HCT116 (cell line): ENCODE measurements around the gene SLC31A1.

Experiments
- SRF ChIP-seq: IDR thresholded peaks from 2 replicates; pipeline ENCODE4 v1.6.1; 2012; ENCODE audit warnings: low read depth
- YY1 ChIP-seq: IDR thresholded peaks from 2 replicates; pipeline ENCODE4 v1.6.1; 2011; ENCODE audit warnings: low read length, low read depth, moderate library complexity, mild to moderate bottlenecking; ENCODE audit not compliant: insufficient replicate concordance; ENCODE audit errors: extremely low read depth
- TF ChIP-seq, protein P1 (sequence below), 3 experiments: fragments of 200-600 bp in 1 of 3; sonication (generic) in 1 of 3; IDR thresholded peaks in 2 of 3; conservative IDR thresholded peaks in 1 of 3; 2 replicates each; pipeline ENCODE4 v1.5.1; 2012 to 2017; ENCODE audit warnings: low read depth in 2 of 3, low read length in 2 of 3, antibody characterized with exemption in 1 of 3, borderline replicate concordance in 1 of 3, control low read depth in 1 of 3, mild to moderate bottlenecking in 1 of 3, mixed read lengths in 1 of 3, mixed run types in 1 of 3, moderate library complexity in 1 of 3; ENCODE audit not compliant: insufficient read depth in 1 of 3

DNA sequence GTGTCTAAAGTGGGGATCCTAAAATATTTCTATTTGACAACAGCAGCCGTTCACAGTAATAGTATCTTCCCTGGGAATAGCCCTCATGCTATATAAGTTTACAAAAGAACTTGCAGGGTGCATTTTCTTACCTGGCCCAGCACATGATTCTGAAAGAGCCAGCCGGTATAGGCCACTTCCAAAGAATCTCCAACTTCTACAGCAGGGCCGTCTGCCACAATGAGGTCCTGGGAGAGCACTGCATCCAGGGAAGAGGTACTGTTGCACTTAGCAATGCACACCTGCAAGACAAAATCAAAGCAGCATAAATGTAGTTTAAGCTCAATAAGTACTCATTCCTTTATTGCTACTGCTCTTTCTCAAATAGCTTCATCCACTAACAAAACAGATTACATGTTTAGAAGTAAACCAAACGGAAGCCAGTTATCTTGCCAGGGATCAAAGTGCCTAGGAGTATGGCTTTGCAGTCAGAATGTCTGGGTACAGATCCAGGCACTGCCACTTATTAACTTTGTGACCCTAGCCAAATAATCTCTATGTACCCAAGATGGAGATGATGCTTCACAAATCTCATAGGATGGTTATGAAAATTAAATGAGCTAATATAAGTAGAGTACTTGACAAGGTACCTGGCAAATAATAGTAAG, 21.5 kb upstream of the SLC31A1 start:
- TF ChIP-seq YY1 (no peak), SRF (no peak)
- TF ChIP-seq, protein P1, sequence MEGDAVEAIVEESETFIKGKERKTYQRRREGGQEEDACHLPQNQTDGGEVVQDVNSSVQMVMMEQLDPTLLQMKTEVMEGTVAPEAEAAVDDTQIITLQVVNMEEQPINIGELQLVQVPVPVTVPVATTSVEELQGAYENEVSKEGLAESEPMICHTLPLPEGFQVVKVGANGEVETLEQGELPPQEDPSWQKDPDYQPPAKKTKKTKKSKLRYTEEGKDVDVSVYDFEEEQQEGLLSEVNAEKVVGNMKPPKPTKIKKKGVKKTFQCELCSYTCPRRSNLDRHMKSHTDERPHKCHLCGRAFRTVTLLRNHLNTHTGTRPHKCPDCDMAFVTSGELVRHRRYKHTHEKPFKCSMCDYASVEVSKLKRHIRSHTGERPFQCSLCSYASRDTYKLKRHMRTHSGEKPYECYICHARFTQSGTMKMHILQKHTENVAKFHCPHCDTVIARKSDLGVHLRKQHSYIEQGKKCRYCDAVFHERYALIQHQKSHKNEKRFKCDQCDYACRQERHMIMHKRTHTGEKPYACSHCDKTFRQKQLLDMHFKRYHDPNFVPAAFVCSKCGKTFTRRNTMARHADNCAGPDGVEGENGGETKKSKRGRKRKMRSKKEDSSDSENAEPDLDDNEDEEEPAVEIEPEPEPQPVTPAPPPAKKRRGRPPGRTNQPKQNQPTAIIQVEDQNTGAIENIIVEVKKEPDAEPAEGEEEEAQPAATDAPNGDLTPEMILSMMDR (IDR thresholded peaks at IDR 0.05 in 2 of 3, conservative IDR thresholded peaks at IDR 0.05 in 1 of 3; ENCODE audit: borderline replicate concordance in 1 of 3, insufficient read depth in 1 of 3, low read depth in 2 of 3, low read length in 2 of 3): no peak
